Stimulated activated naive B cell treated with anti-CD40 and anti-IgM and Interleukin-4, amounts not matched to agents 10 μg/mL and 1 μg/mL and 100 μg/mL, for 72 hours (primary cell): ENCODE results near the gene PNLIPRP1.

ENCODE experiments used
- ATAC-seq, 2 donors: fragments of 150-1000 bp; cut with Tn5 transposase; replicated peaks; 2 replicates each; pipeline ENCODE4 v1.10.0; 2021; ENCODE audit warnings: moderate library complexity in 1 of 2
- DNase-seq: peaks from one replicate; pipeline ENCODE4 v3.0.0; 2021
- H3K27ac Mint-ChIP-seq: one replicate; pipeline ENCODE4 v1.8.0; 2022; ENCODE audit warnings: mild to moderate bottlenecking, mixed read lengths
- H3K27me3 Mint-ChIP-seq, 2 donors: one replicate each; pipeline ENCODE4 v1.8.0; 2022; ENCODE audit warnings: mixed read lengths in 2 of 2
- H3K36me3 Mint-ChIP-seq, 2 donors: one replicate each; pipeline ENCODE4 v1.8.0; 2022; ENCODE audit warnings: mixed read lengths in 2 of 2, mild to moderate bottlenecking in 1 of 2
- H3K4me1 Mint-ChIP-seq, 2 donors: one replicate each; pipeline ENCODE4 v1.8.0; 2022; ENCODE audit warnings: mixed read lengths in 2 of 2, mild to moderate bottlenecking in 1 of 2
- H3K4me3 Mint-ChIP-seq, 2 donors: one replicate each; pipeline ENCODE4 v1.8.0; 2022; ENCODE audit warnings: mild to moderate bottlenecking in 2 of 2, mixed read lengths in 2 of 2, moderate library complexity in 1 of 2
- H3K9me3 Mint-ChIP-seq, 2 donors: one replicate each; pipeline ENCODE4 v1.8.0; 2022; ENCODE audit warnings: mixed read lengths in 2 of 2, mild to moderate bottlenecking in 1 of 2

PNLIPRP1 gene

GRCh38 chr10:116632596-116633215 lies 41.9 kb downstream of the PNLIPRP1 start:
- no peak for ATAC-seq
- Mint-ChIP-seq H3K27me3 (peaks cover 9 to 16% of the 10 kb centered on the region in 2 donors), H3K4me1 (no peaks in the 10 kb centered on the region), H3K27ac (no peak overlapping the region), H3K36me3 (no peaks in the 10 kb centered on the region), H3K9me3 (peaks cover 5% of the 10 kb centered on the region in 2 donors), H3K4me3 (no peak overlapping the region)
- no peak for DNase-seq

- ATAC-seq: no peak
- no peak for DNase-seq
- no peaks in the 10 kb centered on the region for H3K4me1 Mint-ChIP-seq
- peaks cover 5% of the 10 kb centered on the region in 2 donors for H3K9me3 Mint-ChIP-seq
- H3K27ac Mint-ChIP-seq: no peak overlapping the region
- no peak overlapping the region for H3K4me3 Mint-ChIP-seq
- H3K27me3 Mint-ChIP-seq: peaks cover 6 to 16% of the 10 kb centered on the region in 2 donors
- no peaks in the 10 kb centered on the region for H3K36me3 Mint-ChIP-seq
These were observed 42.4 kb downstream of the PNLIPRP1 start for GRCh38 chr10:116633216-116633600.

DNA sequence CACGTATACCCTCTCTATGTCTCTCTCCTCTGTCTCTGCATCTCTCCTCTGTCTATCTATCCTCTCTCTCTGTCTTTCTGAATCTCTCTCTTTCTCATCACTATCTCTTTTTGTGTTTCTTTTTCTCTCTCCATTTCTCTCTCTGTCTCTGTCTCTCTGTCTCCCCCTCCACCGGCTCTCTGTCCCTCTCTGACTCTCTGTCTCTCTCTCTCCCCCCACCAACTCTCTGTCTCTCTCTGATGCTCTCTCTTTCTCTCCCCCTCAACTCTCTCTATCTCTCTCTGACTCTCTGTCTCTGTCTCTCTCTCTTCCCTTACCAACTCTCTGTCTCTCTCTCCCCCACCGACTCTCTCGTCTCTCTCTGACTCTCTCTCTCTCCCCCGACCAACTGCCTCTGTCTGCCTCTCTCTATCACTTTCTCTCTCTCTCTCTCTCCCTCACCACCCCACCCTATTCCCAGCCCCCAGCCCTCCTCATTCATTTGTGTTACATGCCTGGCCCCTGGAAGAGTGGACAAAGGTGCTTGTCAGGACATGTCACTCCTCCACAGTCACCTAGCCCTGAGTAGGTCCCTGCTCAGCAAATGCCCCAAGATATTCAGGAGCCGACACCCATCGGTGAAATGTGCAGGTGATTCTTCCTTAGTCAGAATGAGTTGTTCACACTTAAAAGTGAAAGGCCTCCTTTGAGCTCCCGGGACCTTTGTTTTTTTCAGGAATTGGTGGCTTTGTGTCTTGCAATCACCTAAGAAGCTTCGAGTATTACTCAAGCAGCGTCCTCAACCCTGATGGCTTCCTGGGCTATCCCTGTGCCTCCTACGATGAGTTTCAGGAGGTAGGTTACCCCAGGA lies 43.6 kb downstream of the PNLIPRP1 start:
- ATAC-seq (no peak), DNase-seq (no peak)
- no peaks in the 10 kb centered on the region for H3K36me3 Mint-ChIP-seq
- H3K4me3 Mint-ChIP-seq: no peak overlapping the region
- H3K27ac Mint-ChIP-seq: no peak overlapping the region
- no peaks in the 10 kb centered on the region for H3K4me1 Mint-ChIP-seq
- peaks cover 5% of the 10 kb centered on the region in 2 donors for H3K9me3 Mint-ChIP-seq
- peaks cover 5 to 11% of the 10 kb centered on the region in 2 donors for H3K27me3 Mint-ChIP-seq

- Mint-ChIP-seq H3K27me3 (peaks cover 5% of the 10 kb centered on the region in 2 donors), H3K4me1 (no peaks in the 10 kb centered on the region), H3K36me3 (no peaks in the 10 kb centered on the region)
These were observed 45.6 kb downstream of the PNLIPRP1 start for GRCh38 chr10:116636385-116636784.

GRCh38 chr10:116636976-116637375 lies 46.2 kb downstream of the PNLIPRP1 start:
- peaks cover 5% of the 10 kb centered on the region in 2 donors for H3K27me3 Mint-ChIP-seq
- no peak for ATAC-seq
- H3K36me3 Mint-ChIP-seq: no peaks in the 10 kb centered on the region

More at GRCh38 chr10:116636385-116636784, 45.6 kb downstream of the PNLIPRP1 start:
- Mint-ChIP-seq H3K27ac (no peak overlapping the region), H3K4me3 (no peak overlapping the region), H3K9me3 (peaks cover 5 to 11% of the 10 kb centered on the region in 2 donors)
- no peak for ATAC-seq
- DNase-seq: no peak

GRCh38 chr10:116637830-116638229 lies 47.1 kb downstream of the PNLIPRP1 start:
- Mint-ChIP-seq H3K4me1 (no peaks in the 10 kb centered on the region), H3K9me3 (peaks cover 8 to 11% of the 10 kb centered on the region in 2 donors), H3K4me3 (no peak overlapping the region), H3K36me3 (no peaks in the 10 kb centered on the region), H3K27me3 (peaks cover 5 to 9% of the 10 kb centered on the region in 2 donors), H3K27ac (no peak overlapping the region)
- DNase-seq: no peak
- ATAC-seq: peak; percentile 65 to 66

More at GRCh38 chr10:116636976-116637375, 46.2 kb downstream of the PNLIPRP1 start:
- Mint-ChIP-seq H3K9me3 (peaks cover 5 to 11% of the 10 kb centered on the region in 2 donors), H3K4me3 (no peak overlapping the region), H3K27ac (no peak overlapping the region), H3K4me1 (no peaks in the 10 kb centered on the region)
- no peak for DNase-seq

DNA sequence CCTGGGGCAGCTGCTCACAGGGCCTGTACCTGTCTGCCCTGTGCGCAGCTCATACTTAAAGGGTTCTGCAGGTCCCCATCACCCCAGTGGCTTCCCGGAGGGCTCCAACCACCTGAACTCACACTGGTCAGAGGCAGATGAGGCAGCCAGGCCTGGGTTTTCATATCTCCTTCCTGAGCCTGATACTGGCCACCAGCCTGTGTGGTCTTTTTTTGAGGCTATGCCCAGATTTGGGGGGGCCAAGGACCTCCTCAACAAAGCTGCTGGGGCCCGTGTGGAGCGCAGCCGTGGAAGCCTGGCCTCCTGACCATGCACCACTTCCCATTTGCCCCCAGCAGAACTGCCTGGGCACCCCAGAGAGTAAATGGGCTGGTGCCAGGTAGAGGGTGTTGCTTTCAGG lies 55.7 kb downstream of the PNLIPRP1 start:
- DNase-seq (no peak), ATAC-seq (no peak)
- Mint-ChIP-seq H3K9me3 (peaks cover 10 to 12% of the 10 kb centered on the region in 2 donors), H3K27me3 (peaks cover 0 to 4% of the 10 kb centered on the region in 2 donors), H3K27ac (no peak overlapping the region), H3K36me3 (no peaks in the 10 kb centered on the region), H3K4me3 (no peak overlapping the region), H3K4me1 (no peaks in the 10 kb centered on the region)

GRCh38 chr10:116648903-116649302 lies 58.1 kb downstream of the PNLIPRP1 start:
- Mint-ChIP-seq H3K36me3 (no peaks in the 10 kb centered on the region), H3K27ac (no peak overlapping the region), H3K9me3 (peaks cover 9 to 12% of the 10 kb centered on the region in 2 donors), H3K4me1 (no peaks in the 10 kb centered on the region), H3K4me3 (no peak overlapping the region), H3K27me3 (peaks cover 0 to 3% of the 10 kb centered on the region in 2 donors)
- ATAC-seq: no peak
- DNase-seq: no peak

GRCh38 chr10:116653885-116654284 lies 63.1 kb downstream of the PNLIPRP1 start:
- H3K36me3 Mint-ChIP-seq: no peaks in the 10 kb centered on the region
- H3K9me3 Mint-ChIP-seq: peaks cover 7 to 11% of the 10 kb centered on the region in 2 donors
- no peaks in the 10 kb centered on the region for H3K4me1 Mint-ChIP-seq
- peaks cover 0 to 14% of the 10 kb centered on the region in 2 donors for H3K27me3 Mint-ChIP-seq
- no peak overlapping the region for H3K4me3 Mint-ChIP-seq
- DNase-seq: no peak
- ATAC-seq: no peak
- H3K27ac Mint-ChIP-seq: no peak overlapping the region

- DNase-seq: no peak
- Mint-ChIP-seq H3K9me3 (peaks cover 3 to 4% of the 10 kb centered on the region in 2 donors), H3K4me1 (no peaks in the 10 kb centered on the region), H3K36me3 (no peaks in the 10 kb centered on the region), H3K27me3 (peaks cover 0 to 14% of the 10 kb centered on the region in 2 donors), H3K4me3 (no peak overlapping the region), H3K27ac (no peak overlapping the region)
- peak in 1 of 2 donors; percentile 39 for ATAC-seq
These were observed 64.1 kb downstream of the PNLIPRP1 start for GRCh38 chr10:116654816-116655215.

- Mint-ChIP-seq H3K27me3 (peaks cover 0 to 14% of the 10 kb centered on the region in 2 donors), H3K4me1 (no peaks in the 10 kb centered on the region), H3K4me3 (no peak overlapping the region), H3K27ac (no peak overlapping the region), H3K36me3 (no peaks in the 10 kb centered on the region), H3K9me3 (peaks cover 3 to 4% of the 10 kb centered on the region in 2 donors)
- no peak for ATAC-seq
- DNase-seq: no peak
These were observed 64.8 kb downstream of the PNLIPRP1 start for GRCh38 chr10:116655568-116655967.

- peaks cover 0 to 14% of the 10 kb centered on the region in 2 donors for H3K27me3 Mint-ChIP-seq
- H3K4me1 Mint-ChIP-seq: no peaks in the 10 kb centered on the region
- H3K9me3 Mint-ChIP-seq: peaks cover 2 to 4% of the 10 kb centered on the region in 2 donors
- ATAC-seq (no peak), DNase-seq (no peak)
- H3K4me3 Mint-ChIP-seq: no peak overlapping the region
- no peak overlapping the region for H3K27ac Mint-ChIP-seq
- H3K36me3 Mint-ChIP-seq: no peaks in the 10 kb centered on the region
These were observed 65.3 kb downstream of the PNLIPRP1 start for GRCh38 chr10:116656044-116656443.

- Mint-ChIP-seq H3K36me3 (no peaks in the 10 kb centered on the region), H3K4me3 (no peak overlapping the region), H3K27ac (no peak overlapping the region), H3K27me3 (peaks cover 0 to 14% of the 10 kb centered on the region in 2 donors), H3K4me1 (no peaks in the 10 kb centered on the region), H3K9me3 (no peaks in the 10 kb centered on the region)
- DNase-seq (no peak), ATAC-seq (no peak)
These were observed 67.2 kb downstream of the PNLIPRP1 start for GRCh38 chr10:116657863-116658551.
